Neural cell (in vitro differentiated cells): ENCODE results near the gene CBX8. TPM values are rescaled to one million over a fixed set of nuclear protein-coding genes. Genes with fewer than 3 reads are reported as not detected.

Source experiments
- H2AFZ ChIP-seq: fragments of 200-600, 300-800 bp; sonication (generic), shearing (Covaris generic); 2 replicates; pipeline ENCODE4 v1.6.0; 2014; ENCODE audit warnings: low read depth, mild to moderate bottlenecking, antibody characterized with exemption, low read length, moderate library complexity
- H3F3A ChIP-seq: fragments of 200-600 bp; shearing (Covaris generic); 2 replicates; pipeline ENCODE4 v1.6.1; 2016; ENCODE audit warnings: mild to moderate bottlenecking, moderate library complexity, mixed read lengths, antibody characterized with exemption, low read length; ENCODE audit not compliant: insufficient read depth, poor library complexity, severe bottlenecking
- H3K27ac ChIP-seq: fragments of 200-600, 300-800 bp; sonication (generic), shearing (Covaris generic); 2 replicates; pipeline ENCODE4 v1.5.1; 2014; ENCODE audit warnings: mild to moderate bottlenecking, low read length, moderate library complexity
- H3K27me3 ChIP-seq: fragments of 300-800, 200-600 bp; sonication (generic), shearing (Covaris generic); 2 replicates; pipeline ENCODE4 v1.6.0; 2014; ENCODE audit warnings: mild to moderate bottlenecking, low read depth, low read length, moderate library complexity; ENCODE audit not compliant: insufficient read depth
- H3K36me3 ChIP-seq: fragments of 300-800, 200-600 bp; sonication (generic), shearing (Covaris generic); 2 replicates; pipeline ENCODE4 v1.5.1; 2014; ENCODE audit warnings: mild to moderate bottlenecking, antibody characterized with exemption, low read length, moderate library complexity; ENCODE audit not compliant: insufficient read depth
- H3K4me2 ChIP-seq: fragments of 300-800, 200-600 bp; sonication (generic), shearing (Covaris generic); 2 replicates; pipeline ENCODE4 v1.6.0; 2014; ENCODE audit warnings: mild to moderate bottlenecking, low read length
- H3K4me3 ChIP-seq: fragments of 300-800, 200-600 bp; sonication (generic), shearing (Covaris generic); 2 replicates; pipeline ENCODE4 v1.5.1; 2014; ENCODE audit warnings: mild to moderate bottlenecking, low read length, moderate library complexity
- H3K79me2 ChIP-seq: fragments of 200-600 bp; shearing (Covaris generic); replicated peaks from 2 replicates; pipeline ENCODE4 v1.6.0; 2014; ENCODE audit warnings: mild to moderate bottlenecking, low read length, moderate library complexity; ENCODE audit not compliant: insufficient read depth
- H3K9ac ChIP-seq: fragments of 300-800, 200-600 bp; sonication (generic), shearing (Covaris generic); 2 replicates; pipeline ENCODE4 v1.6.1; 2016; ENCODE audit warnings: mild to moderate bottlenecking, low read length, mixed read lengths
- H3K9me2 ChIP-seq: fragments of 200-600 bp; shearing (Covaris generic); 2 replicates; pipeline ENCODE4 v1.6.1; 2016; ENCODE audit warnings: mild to moderate bottlenecking, low read length, mixed read lengths; ENCODE audit not compliant: insufficient read depth
- H3K9me3 ChIP-seq: fragments of 200-600, 300-800 bp; sonication (generic), shearing (Covaris generic); 2 replicates; pipeline ENCODE4 v1.6.1; 2016; ENCODE audit warnings: mild to moderate bottlenecking, mixed run types, low read length, moderate library complexity, mixed read lengths
- H4K20me1 ChIP-seq: fragments of 200-600 bp; shearing (Covaris generic); 2 replicates; pipeline ENCODE4 v1.6.1; 2016; ENCODE audit warnings: mild to moderate bottlenecking, mixed run types; ENCODE audit not compliant: insufficient read depth
- CTCF ChIP-seq: fragments of 450-650 bp; IDR thresholded peaks from 2 replicates; pipeline ENCODE4 v1.5.1; 2014; ENCODE audit warnings: antibody characterized with exemption, mild to moderate bottlenecking, moderate library complexity; ENCODE audit not compliant: poor library complexity, severe bottlenecking
- EP300 ChIP-seq: fragments of 450-650 bp; conservative IDR thresholded peaks from 2 replicates; pipeline ENCODE4 v1.6.1; 2014; ENCODE audit warnings: antibody characterized with exemption, mild to moderate bottlenecking, moderate library complexity; ENCODE audit not compliant: poor library complexity, severe bottlenecking
- EZH2 ChIP-seq: fragments of 200-600, 300-800 bp; shearing (Covaris generic), sonication (generic); IDR thresholded peaks from 2 replicates; pipeline ENCODE4 v1.6.1; 2014; ENCODE audit warnings: antibody characterized with exemption, low read length, borderline replicate concordance, mild to moderate bottlenecking; ENCODE audit not compliant: insufficient read depth, poor library complexity, severe bottlenecking
- MXI1 ChIP-seq: fragments of 450-650 bp; conservative IDR thresholded peaks from 2 replicates; pipeline ENCODE4 v1.6.1; 2014; ENCODE audit warnings: antibody characterized with exemption, mild to moderate bottlenecking; ENCODE audit not compliant: poor library complexity, severe bottlenecking
- POLR2AphosphoS5 ChIP-seq: IDR thresholded peaks from 2 replicates; pipeline ENCODE4 v1.6.1; 2012
- RAD21 ChIP-seq: fragments of 450-650 bp; conservative IDR thresholded peaks from 2 replicates; pipeline ENCODE4 v1.6.1; 2014; ENCODE audit warnings: antibody characterized with exemption, mild to moderate bottlenecking, moderate library complexity
- REST ChIP-seq: IDR thresholded peaks from 2 replicates; pipeline ENCODE4 v1.6.1; 2012; ENCODE audit warnings: borderline replicate concordance
- SMC3 ChIP-seq: fragments of 450-650 bp; conservative IDR thresholded peaks from 2 replicates; pipeline ENCODE4 v1.6.1; 2014; ENCODE audit warnings: antibody characterized with exemption, mild to moderate bottlenecking, moderate library complexity; ENCODE audit not compliant: poor library complexity
- TAF1 ChIP-seq: IDR thresholded peaks from 2 replicates; pipeline ENCODE4 v1.6.1; 2012; ENCODE audit warnings: low read depth
- polyA plus RNA-seq: library from polyadenylated mRNA; depleted of rRNA; stranded (reverse); fragments of >200 nt; gene quantifications from 2 replicates; pipeline ENCODE4 v1.2.3, GENCODE V29; 2014

Gene CBX8
- polyA plus RNA-seq, 1 donor from 2014 or later: 15.4 TPM

DNA sequence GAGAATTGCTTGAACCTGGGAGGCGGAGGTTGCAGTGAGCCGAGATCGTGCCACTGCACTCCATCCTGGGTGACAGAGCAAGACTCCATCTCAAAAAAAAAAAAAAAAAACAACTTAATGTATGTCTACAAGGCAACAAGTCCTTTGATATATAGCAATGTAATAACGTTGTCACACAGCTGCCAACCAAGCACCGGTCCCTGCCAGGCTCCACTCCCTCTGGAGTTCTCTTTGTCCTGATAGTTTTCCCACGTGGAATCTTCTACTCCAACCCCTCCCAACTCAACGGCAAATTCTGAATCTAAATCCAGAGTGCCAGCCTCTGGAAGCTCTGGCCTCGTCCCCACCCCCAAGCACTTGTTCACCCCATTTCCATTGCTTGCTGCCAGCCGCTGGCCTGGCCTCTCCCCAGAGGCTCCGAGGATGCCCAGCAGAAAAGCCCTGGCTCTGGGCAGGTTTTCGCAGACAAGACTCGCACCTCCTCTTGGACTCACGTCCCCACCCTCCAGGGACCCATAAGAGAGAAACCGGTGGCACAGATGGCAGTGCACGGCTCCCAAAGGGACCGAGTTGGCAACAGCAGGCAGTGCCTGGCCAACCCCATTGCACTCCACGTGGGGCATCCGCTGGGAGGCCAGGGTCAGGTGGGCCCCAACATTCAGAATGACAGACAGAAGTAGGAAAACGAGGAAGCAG is 34.8 kb downstream of the CBX8 start:
- no peaks in the 10 kb centered on the region for H4K20me1 ChIP-seq
- no peaks in the 10 kb centered on the region for H3K79me2 ChIP-seq
- no peak overlapping the region for H3K4me2 ChIP-seq
- H3F3A ChIP-seq: no peaks in the 10 kb centered on the region
- no peaks in the 10 kb centered on the region for H3K27me3 ChIP-seq
- no peak overlapping the region for H3K9ac ChIP-seq
- H3K4me3 ChIP-seq: no peak overlapping the region
- TF ChIP-seq RAD21 (no peak), TAF1 (no peak), SMC3 (no peak), CTCF (no peak), EP300 (no peak), EZH2 (no peak), POLR2AphosphoS5 (no peak), REST (no peak), MXI1 (no peak)
- no peak overlapping the region for H2AFZ ChIP-seq
- no peak overlapping the region for H3K27ac ChIP-seq
- H3K9me3 ChIP-seq: no peaks in the 10 kb centered on the region
- H3K9me2 ChIP-seq: no peaks in the 10 kb centered on the region
- H3K36me3 ChIP-seq: no peaks in the 10 kb centered on the region

DNA sequence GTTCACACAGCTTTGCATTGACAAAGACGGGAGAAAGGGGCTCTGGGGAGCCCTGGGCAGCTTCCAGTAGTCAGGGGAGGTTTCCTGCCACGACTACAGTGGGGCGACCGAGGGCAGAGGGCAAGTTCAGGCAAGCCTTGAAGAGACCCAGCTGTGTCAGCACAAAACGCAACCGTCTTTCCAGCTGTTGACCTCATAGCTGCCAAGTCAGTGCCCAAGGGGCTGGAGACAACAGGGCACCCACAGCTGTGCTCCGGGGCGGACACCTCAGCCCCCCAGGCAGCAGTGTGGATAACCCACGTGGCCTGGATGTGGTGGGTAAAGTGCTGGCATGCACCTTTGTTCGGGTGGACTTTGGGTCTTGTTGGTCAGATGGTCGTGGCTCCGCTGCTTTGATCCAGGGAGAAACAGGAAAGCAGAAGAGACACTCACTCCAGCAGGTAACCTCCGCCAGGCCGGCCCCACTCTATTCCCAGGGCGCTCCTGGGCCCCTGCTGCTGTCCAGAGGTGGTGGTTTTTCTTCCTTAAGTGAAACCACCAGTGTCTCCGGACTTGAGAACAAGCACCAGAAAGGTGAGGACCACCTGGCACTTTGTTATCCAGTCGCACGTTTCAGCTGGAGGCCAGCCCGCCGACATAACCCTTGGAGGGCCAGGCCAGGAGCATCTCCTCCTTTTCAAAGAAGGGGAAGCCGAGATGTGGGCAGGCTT is 36.5 kb downstream of the CBX8 start:
- TF ChIP-seq POLR2AphosphoS5 (no peak), MXI1 (no peak), REST (no peak), EZH2 (no peak), SMC3 (no peak), CTCF (no peak), EP300 (no peak), TAF1 (no peak), RAD21 (no peak)
- no peaks in the 10 kb centered on the region for H4K20me1 ChIP-seq
- no peak overlapping the region for H2AFZ ChIP-seq
- no peaks in the 10 kb centered on the region for H3F3A ChIP-seq
- no peak overlapping the region for H3K4me3 ChIP-seq
- H3K9me3 ChIP-seq: no peaks in the 10 kb centered on the region
- no peaks in the 10 kb centered on the region for H3K9me2 ChIP-seq
- H3K4me2 ChIP-seq: no peak overlapping the region
- no peak overlapping the region for H3K9ac ChIP-seq
- H3K27ac ChIP-seq: no peak overlapping the region
- no peaks in the 10 kb centered on the region for H3K36me3 ChIP-seq
- H3K27me3 ChIP-seq: no peaks in the 10 kb centered on the region
- H3K79me2 ChIP-seq: no peaks in the 10 kb centered on the region
